Esophagus muscularis mucosa (tissue), 4 donors: ENCODE data around the gene TRIP11. TPM values are rescaled to one million over a fixed set of nuclear protein-coding genes. Genes with fewer than 3 reads are reported as not detected.

Experiments used
- DNase-seq: peaks from one replicate; pipeline ENCODE4 v3.0.0-alpha.2; 2017; ENCODE audit errors: extremely low spot score
- H3K27ac ChIP-seq, 4 donors: fragments of 200-600 bp; sonication (generic); replicated peaks in 1 of 4; 1 replicate in 3 of 4; 2 replicates in 1 of 4; pipeline ENCODE4 v1.5.1; 2016 to 2019; ENCODE audit warnings: mild to moderate bottlenecking in 1 of 4
- H3K27me3 ChIP-seq, 4 donors: fragments of 200-600 bp; sonication (generic); one replicate each; pipeline versions ENCODE4 v1.5.1 to v1.6.0; 2016 to 2019
- H3K36me3 ChIP-seq, 4 donors: fragments of 200-600 bp; sonication (generic); one replicate each; pipeline ENCODE4 v1.5.1; 2016 to 2019
- H3K4me1 ChIP-seq, 4 donors: fragments of 200-600 bp; sonication (generic); one replicate each; pipeline ENCODE4 v1.5.1; 2016 to 2019
- H3K4me3 ChIP-seq, 4 donors: fragments of 200-600 bp; sonication (generic); 1 replicate in 2 of 4; 2 replicates in 2 of 4; pipeline ENCODE4 v1.5.1; 2016 to 2019; ENCODE audit warnings: mild to moderate bottlenecking in 4 of 4, moderate library complexity in 1 of 4
- H3K9me3 ChIP-seq, 4 donors: fragments of 200-600 bp; sonication (generic); 1 replicate in 3 of 4; 2 replicates in 1 of 4; pipeline ENCODE4 v1.5.1; 2016 to 2019
- EP300 ChIP-seq: sonication (generic); formaldehyde crosslinking; IDR thresholded peaks from one replicate; pipeline ENCODE4 v1.6.1; 2017; ENCODE audit warnings: antibody characterized with exemption
- POLR2A ChIP-seq: fragments of 450-650 bp; IDR thresholded peaks from one replicate; pipeline ENCODE4 v1.6.1; 2017; ENCODE audit warnings: antibody characterized with exemption, moderate library complexity, mild to moderate bottlenecking, low read depth
- POLR2AphosphoS5 ChIP-seq, 2 donors: sonication (generic); formaldehyde crosslinking; IDR thresholded peaks; one replicate each; pipeline ENCODE4 v1.6.1; 2017; ENCODE audit warnings: antibody characterized with exemption in 2 of 2
- WGBS: methylation state at CpG from one replicate; pipeline ENCODE4 v1.1.5; 2018; 5-methylcytosine and 5-hydroxymethylcytosine counted together
- intact Hi-C: fragments of 100-400 bp; cut with DNase I; formaldehyde crosslinking; loops from one replicate; pipeline ENCODE4 v1.15.1; 2023
- total RNA-seq, 4 donors: library from RNA; depleted of rRNA; stranded (reverse); fragments of >200 nt; gene quantifications; one replicate each; pipeline versions ENCODE4 v1.1.0 to v1.2.1, GENCODE V29; 2016
- TF ChIP-seq, protein P1 (sequence below), 3 experiments: fragments of 200-600 bp in 2 of 3; fragments of 450-650 bp in 1 of 3; sonication (generic) in 2 of 3; IDR thresholded peaks; one replicate each; pipeline ENCODE4 v1.5.1; 2017 to 2019; ENCODE audit warnings: antibody characterized with exemption in 3 of 3, mild to moderate bottlenecking in 2 of 3, moderate library complexity in 1 of 3

The TRIP11 gene
- total RNA-seq, 4 donors from 2014 or later, result 24.0 to 36.2 (median 29.6) TPM

DNA sequence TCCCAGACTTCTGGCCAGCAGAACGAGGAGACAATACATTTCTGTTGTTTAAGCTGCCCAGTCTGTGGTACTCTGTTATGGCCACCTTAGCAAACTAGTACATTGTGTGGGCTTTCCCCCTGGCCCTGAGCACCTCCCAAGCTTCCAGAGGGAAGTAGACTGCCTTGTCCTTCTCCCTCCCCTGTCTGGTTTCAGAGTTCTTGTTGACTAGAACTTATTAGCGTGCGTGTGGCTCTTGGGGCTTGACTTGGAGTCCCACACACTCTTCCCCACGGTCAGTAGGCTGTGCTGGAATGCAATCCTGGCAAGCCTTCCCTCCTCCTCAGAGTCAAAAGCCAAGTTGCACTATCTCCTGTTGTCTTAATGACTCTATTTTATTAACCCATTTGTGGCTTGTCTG lies 120.0 kb downstream of the TRIP11 start:
- H3K4me3 ChIP-seq, result no peak overlapping the region
- peak overlapping the region; percentile 13 to 58 (median 46) for H3K27ac ChIP-seq
- TF ChIP-seq POLR2AphosphoS5 (IDR thresholded peaks at IDR 0.05), result peak; percentile 18 to 48
- TF ChIP-seq EP300, result no peak
- TF ChIP-seq, protein P1, sequence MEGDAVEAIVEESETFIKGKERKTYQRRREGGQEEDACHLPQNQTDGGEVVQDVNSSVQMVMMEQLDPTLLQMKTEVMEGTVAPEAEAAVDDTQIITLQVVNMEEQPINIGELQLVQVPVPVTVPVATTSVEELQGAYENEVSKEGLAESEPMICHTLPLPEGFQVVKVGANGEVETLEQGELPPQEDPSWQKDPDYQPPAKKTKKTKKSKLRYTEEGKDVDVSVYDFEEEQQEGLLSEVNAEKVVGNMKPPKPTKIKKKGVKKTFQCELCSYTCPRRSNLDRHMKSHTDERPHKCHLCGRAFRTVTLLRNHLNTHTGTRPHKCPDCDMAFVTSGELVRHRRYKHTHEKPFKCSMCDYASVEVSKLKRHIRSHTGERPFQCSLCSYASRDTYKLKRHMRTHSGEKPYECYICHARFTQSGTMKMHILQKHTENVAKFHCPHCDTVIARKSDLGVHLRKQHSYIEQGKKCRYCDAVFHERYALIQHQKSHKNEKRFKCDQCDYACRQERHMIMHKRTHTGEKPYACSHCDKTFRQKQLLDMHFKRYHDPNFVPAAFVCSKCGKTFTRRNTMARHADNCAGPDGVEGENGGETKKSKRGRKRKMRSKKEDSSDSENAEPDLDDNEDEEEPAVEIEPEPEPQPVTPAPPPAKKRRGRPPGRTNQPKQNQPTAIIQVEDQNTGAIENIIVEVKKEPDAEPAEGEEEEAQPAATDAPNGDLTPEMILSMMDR (IDR thresholded peaks at IDR 0.05), result no peak
- H3K27me3 ChIP-seq, result no peaks in the 10 kb centered on the region
- 13% methylated on average over 2 of the region's 4 CpGs for WGBS
- no peak for DNase-seq
- peaks cover 0 to 46% (median 25%) of the 10 kb centered on the region in 4 donors for H3K4me1 ChIP-seq
- no peaks in the 10 kb centered on the region for H3K9me3 ChIP-seq
- H3K36me3 ChIP-seq, result no peaks in the 10 kb centered on the region
- intact Hi-C loops, result no loop called here

DNA sequence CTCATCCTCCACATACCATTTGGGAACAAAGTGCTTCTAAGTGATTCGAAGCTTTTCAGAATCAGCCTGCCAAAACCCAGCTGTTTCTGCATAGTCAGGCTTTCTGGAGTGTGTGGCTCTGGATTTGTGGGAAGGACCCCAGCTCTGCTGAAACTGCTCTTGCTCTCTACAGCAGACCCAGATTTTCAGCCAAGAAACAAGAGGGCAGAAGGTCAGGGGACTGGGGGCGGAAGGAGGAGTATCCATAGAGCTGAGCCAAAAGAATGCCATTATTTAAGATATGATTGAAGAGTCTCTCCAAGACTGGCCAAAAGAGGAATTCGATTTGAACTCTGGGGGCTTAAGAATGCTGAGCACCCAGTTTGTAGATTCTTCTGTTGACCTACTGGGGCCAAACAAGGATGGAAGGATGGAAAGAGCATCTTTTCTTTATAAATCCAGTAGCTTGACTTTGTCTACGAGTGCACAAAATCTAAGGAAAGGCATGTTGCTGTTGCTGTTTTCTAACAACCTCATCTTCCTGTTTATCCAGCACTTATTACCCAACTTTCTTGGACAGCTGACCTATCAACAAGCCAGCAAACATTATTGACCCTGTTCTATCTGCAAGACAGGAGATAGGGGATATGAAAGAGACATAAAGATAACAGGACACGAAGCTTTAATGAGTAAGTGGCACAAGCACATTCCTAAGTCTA lies 121.5 kb downstream of the TRIP11 start:
- H3K4me1 ChIP-seq, result peaks cover 0 to 41% (median 25%) of the 10 kb centered on the region in 4 donors
- 56% methylated on average over 5 of the region's 5 CpGs for WGBS
- H3K27ac ChIP-seq, result peak overlapping the region; percentile 45 to 58 (median 52)
- DNase-seq, result no peak
- H3K4me3 ChIP-seq, result no peak overlapping the region
- no peak for TF ChIP-seq POLR2A
- TF ChIP-seq, protein P1 (IDR thresholded peaks at IDR 0.05), result no peak
- TF ChIP-seq EP300, result no peak
- no peak for TF ChIP-seq POLR2AphosphoS5 (IDR thresholded peaks at IDR 0.05)
- no peaks in the 10 kb centered on the region for H3K27me3 ChIP-seq
- no peaks in the 10 kb centered on the region for H3K9me3 ChIP-seq
- H3K36me3 ChIP-seq, result no peaks in the 10 kb centered on the region
- intact Hi-C loops, result no loop called here

Other genes with a start within 250 kb of the TRIP11 start
- gene TC2N, start 172.5 kb downstream of the TRIP11 start, total RNA-seq, result 10 to 100 TPM; 17.8 to 27.8 (median 23.7) TPM
- 100 to 1,000 TPM in 3 of 4 donors, 10 to 100 TPM in 1; 79.7 to 161 (median 116) TPM for gene FBLN5, start 92.4 kb downstream of the TRIP11 start, total RNA-seq
- gene ATXN3, start 66.5 kb upstream of the TRIP11 start, total RNA-seq, result 10 to 100 TPM; 24.1 to 48.9 (median 24.9) TPM
- 100 to 1,000 TPM; 197 to 457 (median 369) TPM for gene NDUFB1, start 81.6 kb upstream of the TRIP11 start, total RNA-seq
- gene CPSF2, start 81.9 kb upstream of the TRIP11 start, total RNA-seq, result 10 to 100 TPM; 19.5 to 29.0 (median 25.5) TPM